Ovary (tissue), 3 donors: Measurements from ENCODE around the gene APP.

Experiments used
- CTCF ChIP-seq, 3 donors: fragments of 450-650 bp in 2 of 3; fragments of 200-600 bp in 1 of 3; IDR thresholded peaks; one replicate each; pipeline versions ENCODE4 v1.5.1 to v1.8.0; 2016 to 2022; ENCODE audit warnings: antibody characterized with exemption in 3 of 3, mild to moderate bottlenecking in 1 of 3
- POLR2A ChIP-seq: fragments of 450-650 bp; IDR thresholded peaks from one replicate; pipeline ENCODE4 v1.6.1; 2017; ENCODE audit warnings: antibody characterized with exemption, mild to moderate bottlenecking, moderate library complexity
- donor health status: DM: no; HTN: no; CAD: no.

GRCh38 chr21:26087223-26087918 is 83.2 kb downstream of the APP start:
- TF ChIP-seq CTCF (IDR thresholded peaks at IDR 0.05) (no peak), POLR2A (no peak)
